Measurements from ENCODE around the gene AGO3.

- no peak for TF ChIP-seq POLR2A (IDR thresholded peaks at IDR 0.05)
- TF ChIP-seq CTCF (IDR thresholded peaks at IDR 0.05), result no peak
- TF ChIP-seq POLR2AphosphoS5 (IDR thresholded peaks at IDR 0.05), result no peak
Measured at GRCh38 chr1:36097693-36098585, 167.0 kb downstream of the AGO3 start.
